Measurements from ENCODE around the gene DGUOK.
A peak's percentile ranks its signal among the peaks of the same experiment; 100 is the strongest.

Gene DGUOK

DNA sequence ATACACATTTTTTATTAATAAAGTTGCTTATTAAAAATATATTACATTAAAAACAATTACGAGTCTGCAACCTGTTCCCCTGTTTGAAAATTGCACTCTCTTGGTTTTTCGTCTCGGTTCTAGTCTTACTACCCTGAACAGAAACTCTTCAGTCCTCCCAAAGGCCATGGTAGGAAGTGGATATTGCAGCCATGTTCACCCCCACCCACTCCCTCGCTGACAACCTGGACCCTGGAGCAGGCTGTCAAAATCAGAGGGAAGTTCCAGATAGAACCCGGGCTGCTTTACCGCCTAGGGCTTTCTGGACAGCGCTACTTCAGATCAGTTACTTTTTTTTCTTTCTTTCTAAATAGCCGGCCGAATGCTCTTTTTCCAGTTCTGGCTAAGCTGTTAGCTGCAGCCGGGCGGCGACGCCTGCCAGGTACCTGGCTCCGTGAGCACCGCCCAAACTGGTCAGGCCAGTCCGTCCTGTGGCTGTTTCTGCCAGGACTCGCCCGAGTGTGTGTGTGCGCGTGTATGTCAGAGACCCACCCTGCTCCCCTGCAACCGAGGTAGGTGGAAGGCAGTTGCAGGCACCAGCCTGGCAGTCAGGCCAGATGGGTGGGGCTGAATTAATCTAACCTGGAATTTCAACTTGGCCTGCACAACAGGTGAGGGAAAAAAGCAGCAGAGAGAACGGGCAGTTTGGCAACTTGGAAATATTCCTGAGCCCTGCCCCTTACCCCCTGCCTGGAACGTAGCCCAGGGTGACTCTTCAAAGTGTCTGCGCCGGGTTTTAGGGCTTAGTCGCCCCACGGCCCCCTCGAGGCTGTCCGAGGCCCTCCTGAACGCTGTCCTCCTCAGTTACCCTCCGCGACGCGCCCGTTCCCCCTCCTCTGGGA is 56.9 kb downstream of the DGUOK start:
- DNase-seq: no peak

DNA sequence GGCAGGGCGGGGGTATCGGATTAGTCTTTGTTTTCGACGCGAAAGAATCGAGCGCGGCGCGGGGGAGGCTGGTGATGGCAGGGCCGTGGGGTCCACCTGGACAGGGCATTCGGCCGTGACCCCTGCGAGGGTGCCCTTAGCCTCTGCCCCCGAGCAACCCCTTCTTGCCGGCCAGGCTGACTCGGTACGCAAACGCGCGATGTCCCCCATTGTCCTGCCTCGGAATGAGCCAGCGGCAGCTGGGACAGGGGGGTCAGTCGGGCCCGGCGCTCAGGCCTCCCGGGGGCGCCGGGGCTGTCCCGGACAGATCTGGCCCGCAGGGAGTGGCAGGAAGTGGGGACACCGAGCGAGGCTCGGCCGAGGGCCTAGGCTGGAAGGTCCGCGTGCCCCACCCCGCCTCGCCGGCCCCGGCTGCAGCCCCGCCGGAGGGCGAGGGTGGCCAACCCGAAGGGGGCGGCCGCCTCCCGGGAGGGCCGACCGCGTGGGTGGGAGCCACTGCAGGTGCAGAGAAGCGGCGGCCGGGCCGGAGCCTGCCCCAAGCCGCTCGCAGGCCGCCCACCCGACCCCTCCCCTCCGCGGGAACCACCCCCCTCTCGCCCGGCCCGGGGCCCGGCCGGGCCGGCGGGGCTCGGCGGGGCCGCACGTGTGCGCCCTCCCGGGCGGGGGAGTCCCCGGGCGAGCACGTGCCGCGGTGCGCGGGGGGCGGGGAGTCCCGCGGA is 57.7 kb downstream of the DGUOK start, which contains the start of gene TET3:
Gene TET3 (plus strand): TSS at position 708 of the 719 bp plus-strand sequence. CDS start 1,494 bp downstream, outside the sequence.
- DNase-seq: peak in 1 of 2 donors; percentile 74

DNA sequence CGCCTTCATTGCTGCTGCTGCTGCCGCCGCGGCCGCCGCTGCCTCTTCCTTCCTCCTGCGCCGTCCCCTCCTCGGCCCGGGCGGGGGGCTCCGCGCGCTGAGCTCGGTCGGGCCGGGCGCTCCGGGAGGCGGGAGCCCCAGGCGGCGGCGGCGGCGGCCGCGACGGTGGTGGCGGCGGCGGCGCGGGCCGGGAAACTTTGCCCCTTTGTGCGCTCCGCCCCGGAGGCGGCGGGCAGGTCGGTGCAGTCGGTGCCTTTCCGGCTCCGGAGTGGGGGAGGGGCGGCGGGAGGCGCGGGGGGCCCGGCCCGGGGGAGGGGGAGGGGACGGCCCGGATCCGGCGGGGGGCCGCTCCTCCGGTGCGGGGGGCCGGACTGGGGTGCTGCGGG is 58.2 kb downstream of the DGUOK start:
- peak in 1 of 2 donors; percentile 79 for DNase-seq

DNA sequence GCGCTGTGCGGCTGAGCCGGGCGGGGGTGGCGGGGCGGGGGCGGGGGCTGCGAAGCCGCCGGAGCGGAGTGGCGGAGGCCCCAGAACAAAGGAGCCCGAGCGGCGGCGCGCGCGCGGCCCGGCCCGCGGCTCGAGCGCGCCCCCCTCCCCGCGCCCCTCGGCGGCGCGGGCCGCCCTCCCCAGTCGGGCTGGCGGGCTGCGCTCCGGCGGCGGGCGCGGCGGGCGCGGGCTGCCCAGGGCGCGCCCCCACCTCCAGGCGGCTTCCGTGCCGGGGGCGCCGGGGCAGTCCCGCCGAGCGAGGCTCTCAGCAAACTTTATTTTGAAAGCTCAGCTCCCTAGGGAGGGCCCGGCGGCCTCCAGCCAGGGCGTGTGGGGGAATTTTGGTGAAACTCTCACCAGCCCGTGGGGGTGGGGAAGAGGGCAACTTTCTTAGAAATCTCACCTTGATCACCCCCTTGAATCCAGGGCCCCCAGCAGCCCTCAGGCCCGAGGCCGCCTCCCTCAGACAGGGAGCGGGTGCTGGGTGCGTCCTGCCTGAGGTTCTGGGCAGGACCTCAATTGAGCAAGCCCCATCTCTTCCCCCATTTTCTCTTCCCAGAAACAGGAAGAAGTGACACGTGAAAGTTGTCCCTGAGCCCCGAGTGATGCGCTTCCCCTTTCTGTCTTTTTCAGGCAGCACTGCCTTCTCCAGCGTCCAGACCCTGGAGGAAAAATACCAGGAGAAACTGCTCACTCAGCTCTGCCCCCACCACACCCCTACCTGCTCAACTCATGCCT is 58.8 kb downstream of the DGUOK start:
- DNase-seq: peak; percentile 66 to 73

DNA sequence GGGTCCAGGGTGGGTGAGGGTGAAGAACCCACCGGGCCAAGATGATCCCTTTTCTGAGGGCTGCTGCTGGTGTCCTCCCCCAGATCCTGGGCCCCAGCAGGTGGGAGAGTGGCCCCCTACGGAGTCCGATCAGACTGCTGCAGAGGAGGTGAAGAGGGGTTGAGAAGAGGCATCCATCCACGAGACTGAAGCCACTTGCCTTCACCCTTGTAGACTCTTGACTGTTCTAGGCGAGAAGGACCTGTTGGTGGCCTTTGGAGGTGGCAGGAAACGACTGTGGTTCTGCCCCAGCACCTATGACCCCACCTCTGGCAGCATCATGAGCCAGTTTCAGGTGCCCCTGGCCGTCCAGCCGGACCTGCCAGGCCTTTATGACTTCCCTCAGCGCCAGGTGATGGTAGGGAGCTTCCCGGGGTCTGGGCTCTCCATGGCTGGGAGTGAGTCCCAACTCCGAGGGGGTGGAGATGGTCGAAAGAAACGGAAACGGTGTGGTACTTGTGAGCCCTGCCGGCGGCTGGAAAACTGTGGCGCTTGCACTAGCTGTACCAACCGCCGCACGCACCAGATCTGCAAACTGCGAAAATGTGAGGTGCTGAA is 59.5 kb downstream of the DGUOK start:
- DNase-seq: peak in 1 of 2 donors; percentile 34

DNA sequence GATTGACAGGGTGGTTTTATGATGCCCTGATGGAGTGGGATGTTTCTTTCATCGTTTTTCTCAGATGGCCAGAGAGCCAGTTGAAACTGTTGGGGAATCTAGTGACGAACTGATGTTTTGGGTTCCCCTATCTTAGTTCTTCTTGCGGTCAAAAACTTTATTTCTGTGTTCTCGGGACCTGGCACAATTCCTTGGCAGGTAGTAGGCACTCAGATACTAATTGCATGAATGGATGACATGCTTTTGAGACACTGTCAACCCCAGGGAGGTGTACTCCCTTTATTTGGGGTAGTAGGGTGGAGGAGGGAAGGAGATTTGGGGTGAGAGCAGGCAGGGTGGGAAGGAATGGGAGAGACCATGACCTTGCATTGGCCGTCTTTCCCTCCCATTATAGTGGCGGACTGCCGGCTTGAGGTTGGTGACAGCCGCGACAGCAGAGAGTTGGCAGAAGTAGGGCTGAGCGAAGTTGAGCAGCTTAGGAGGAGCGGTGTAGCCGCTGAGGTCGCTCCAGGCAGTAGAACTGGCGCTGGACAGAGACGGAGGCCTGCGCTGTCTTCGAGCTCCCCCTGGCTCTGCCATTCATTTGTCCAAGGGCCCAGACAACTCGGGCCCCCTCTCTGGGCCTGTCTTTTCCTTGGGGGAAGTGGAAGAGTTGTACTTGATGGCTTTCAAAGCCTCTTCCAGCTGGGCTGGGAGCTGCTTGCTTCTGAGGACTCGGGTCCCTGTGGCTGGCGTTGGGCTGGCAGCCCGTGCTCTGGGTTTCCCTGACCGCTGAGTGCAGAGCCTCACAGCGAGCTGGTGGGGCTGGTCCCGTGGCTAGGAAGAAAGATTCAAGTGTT is 60.6 kb downstream of the DGUOK start:
- peak; percentile 49 to 53 for DNase-seq

DNA sequence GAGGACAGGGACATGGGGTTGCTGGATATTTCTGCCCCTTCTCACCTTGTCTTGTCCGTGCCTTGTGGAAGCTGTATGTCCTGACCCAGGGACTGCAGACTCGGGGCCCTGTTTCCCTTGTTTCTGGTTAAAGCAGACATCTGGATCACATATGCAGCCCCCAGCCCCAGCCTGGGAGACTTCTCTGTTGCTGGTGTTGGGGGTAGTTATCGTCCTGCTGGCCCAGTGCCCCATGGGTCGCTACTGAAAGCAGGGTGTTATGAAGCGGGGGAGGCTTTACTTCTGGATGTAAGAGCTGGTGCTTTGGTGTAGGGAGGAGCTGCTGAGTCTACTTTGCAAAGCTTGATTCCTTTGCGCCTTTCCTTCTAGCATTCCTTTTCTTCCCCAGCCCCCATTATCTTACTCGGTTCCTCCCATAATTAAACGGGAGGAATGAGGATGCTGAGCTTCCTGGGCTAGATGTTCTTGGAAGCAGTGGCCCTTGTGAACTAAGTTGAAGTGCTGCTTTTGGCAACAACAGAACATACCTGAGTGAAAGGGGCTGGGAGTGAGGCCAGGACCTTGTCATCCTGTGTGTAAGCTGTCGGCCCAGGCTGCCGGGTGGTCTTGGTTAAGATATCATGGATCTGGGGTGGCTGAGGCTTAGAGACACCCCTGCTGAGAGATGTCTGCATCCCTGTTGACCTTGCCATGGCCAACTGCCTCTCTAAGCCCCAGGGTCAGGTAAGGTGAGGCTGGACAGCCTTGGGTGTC is 61.4 kb downstream of the DGUOK start:
- DNase-seq: no peak

DNA sequence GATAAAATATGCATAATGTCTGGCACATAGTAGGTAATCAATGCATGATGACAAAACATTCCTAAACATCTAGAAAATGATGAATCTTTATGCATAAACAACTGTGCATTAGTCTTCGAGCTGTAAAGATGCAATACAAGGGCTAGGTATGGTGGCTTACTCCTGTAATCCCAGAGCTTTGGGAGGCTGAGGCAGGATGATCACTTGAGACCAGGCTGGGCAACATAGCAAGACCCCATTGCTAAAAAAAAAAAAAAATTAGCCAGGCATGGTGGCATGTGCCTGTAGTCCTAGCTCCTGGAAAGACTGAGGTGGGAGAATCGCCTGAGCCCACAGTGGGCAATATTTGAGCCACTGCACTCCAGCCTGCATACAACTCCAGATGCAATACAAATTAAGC is 63.3 kb downstream of the DGUOK start:
- DNase-seq: no peak

DNA sequence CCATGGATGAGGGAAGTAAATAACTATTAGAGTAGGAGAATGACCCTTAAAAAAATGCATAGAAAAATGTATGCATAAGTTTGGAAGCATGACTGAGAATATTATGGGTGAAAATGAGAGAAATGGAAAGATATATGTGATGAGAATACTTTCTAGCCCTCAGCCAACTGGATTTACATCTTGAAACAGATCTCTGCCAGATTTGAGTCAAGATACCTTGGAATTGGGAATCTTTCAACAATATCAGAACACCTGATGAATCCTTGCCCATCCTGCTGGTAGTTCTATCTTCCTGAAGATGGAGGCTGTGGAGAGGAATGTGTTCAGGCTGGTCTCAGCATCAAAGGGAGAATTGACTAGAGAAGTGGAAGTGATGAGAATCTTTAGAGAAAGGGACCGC is 63.9 kb downstream of the DGUOK start:
- DNase-seq: no peak

DNA sequence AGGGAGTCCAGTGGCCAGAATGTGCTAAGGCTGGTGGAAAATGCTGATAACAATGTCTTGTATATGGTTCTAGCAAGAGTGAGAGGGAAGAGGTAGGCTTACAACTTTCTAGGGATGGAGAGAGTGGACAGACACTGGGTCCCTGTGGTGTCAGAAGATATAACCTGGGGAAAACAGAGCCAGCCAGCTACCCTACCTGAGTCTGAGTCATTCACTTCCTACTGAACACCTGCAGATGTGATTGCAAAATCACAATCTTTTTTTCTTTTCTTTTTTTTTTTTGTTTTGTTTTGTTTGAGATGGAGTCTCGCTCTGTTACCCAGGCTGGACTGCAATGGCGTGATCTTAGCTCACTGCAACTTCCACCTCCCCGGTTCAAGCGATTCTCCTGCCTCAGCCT is 65.4 kb downstream of the DGUOK start:
- DNase-seq: no peak

DNA sequence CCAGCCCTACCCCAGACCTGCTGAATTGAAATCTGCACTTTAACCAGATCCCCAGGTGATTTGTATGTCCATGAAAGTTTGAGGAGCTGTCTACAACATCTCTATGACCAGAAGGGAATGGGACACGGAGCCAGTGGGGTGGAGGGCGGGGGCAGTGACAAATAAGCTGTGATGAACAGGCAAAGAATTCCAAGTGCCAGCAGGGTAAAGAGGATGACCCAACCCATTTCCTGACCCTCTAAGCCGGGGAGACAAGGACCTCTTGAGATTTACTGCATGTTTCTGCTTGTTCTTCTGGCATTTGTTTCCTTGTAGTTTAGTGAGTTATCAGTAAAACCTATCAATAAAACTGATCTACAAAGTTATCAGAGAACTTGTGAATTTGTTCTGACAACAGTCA is 66.7 kb downstream of the DGUOK start:
- no peak for DNase-seq

DNA sequence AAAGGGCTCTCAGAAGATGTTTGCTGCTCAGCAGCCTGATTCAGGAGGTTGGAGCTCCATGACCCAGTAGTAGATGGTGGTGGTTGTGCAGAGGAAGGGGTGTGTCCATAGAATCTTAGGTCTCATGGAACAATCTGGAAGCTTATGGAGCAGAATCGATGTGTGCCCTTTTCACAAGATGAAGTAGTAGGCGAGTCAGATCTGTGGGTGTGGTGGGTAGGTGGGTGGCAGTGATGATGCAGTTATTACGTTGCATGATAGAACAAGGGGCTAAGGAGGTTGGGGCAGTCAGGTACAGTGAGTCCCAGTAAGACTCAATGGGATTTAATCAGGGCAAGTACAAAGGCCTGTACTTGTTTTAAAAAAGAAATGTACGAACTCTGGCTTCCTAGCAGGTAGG is 67.1 kb downstream of the DGUOK start:
- no peak for DNase-seq

DNA sequence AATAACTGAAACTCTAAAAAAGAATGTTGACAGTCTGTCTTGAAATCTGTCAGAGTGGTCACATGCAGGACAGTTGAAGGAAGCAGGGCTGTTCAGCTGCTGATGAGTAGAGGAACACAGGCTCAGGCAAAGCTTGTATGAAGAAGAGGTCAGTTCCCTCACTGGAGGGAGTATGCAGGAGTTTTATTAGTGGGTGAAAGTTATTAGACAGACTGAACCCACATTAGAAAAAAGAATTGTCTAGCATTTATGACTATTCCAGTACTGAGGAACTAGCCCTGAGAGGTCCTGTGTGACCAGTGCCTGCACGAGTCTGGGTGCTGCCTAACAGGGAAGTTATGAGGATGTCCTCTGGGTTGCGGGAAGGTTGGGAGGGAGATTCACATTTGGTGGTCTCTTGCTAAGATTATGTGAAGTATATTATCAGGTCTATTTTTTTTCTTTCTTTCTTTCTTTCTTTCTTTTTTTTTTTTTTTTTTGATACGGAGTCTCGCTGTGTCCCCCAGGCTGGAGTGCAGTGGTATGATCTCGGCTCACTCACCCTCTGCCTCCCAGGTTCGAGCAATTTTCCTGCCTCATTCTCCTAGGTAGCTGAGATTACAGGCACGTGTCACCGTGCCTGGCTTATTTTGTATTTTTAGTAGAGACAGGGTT is 67.6 kb downstream of the DGUOK start:
- DNase-seq: no peak

DNA sequence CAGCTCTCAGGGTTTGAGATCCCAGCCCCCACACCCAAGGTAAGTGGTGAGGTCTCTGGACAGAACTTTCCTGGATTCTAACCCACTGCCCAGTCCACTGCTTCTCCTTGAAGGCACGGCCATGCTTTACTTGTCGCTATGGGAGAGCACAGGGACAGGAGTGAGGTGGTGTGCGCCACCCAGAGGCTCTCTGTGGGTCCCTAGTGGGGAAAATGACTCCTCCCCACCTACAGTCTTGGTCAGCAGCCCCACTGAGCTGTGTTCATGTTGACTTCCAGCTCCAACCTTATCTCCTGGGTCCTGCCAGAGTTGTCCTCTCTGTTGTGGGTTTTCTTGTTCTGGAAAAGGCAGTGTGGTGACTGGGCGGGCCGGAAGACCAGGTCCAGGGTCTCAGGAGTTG is 69.1 kb downstream of the DGUOK start:
- DNase-seq: no peak

DNA sequence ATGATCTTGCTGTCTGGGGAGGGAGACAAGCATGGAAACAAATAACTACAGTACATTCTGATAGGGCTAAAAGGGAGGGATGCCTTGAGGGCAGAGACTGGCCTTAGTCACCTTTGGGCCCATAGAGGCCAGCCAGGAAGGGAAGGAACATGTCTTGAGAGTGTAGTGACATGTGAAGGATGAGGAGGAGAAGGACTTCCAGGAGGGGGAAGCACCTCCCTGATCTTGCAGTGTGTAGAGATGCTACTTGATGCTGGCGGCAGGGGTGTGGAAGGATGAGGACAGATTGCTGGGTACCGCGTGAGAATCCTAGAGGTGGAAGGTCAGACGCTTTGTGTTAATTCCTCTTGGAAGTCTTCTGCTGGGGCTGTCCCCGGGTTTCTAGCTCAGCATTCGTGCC is 71.1 kb downstream of the DGUOK start:
- no peak for DNase-seq

DNA sequence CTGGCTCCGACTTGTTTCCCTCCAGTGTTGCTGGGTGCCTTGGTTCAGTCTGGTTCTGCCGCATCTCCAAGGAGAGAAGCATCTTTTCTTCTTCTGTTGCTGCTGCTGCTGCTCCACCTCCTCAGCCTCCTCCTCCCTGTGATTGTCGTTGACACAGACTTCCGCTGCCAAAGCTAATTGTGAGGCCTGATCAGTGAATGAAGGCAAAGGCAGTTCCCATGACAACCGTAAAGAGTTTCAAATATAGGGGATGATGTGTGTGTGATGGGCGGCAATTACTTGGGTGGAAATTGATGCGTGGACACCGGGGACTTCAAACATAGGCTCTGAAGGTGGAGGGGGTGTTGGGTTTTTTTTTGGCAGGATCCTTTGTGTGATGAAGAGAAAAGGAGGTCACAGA is 71.8 kb downstream of the DGUOK start:
- peak; percentile 23 to 64 for DNase-seq

DNA sequence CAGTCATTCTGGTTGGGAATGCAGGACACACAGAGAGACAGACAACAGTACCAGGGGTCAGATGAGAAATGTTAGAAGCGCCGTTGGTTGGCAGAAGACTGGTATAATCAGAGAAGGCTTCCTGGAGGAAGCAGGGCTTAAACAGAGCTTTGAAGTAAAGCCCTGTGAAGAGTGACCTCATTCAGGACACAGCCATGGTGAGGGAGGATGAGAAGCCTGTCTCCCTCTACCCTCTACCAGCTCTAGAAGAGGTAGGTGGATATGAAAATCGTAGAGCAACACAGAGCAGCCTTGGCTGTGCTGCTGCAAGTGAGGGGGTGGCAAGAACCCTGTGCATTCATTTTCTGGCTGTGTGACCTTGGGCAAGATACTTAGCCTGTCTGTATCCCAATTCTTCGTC is 72.3 kb downstream of the DGUOK start:
- no peak for DNase-seq

DNA sequence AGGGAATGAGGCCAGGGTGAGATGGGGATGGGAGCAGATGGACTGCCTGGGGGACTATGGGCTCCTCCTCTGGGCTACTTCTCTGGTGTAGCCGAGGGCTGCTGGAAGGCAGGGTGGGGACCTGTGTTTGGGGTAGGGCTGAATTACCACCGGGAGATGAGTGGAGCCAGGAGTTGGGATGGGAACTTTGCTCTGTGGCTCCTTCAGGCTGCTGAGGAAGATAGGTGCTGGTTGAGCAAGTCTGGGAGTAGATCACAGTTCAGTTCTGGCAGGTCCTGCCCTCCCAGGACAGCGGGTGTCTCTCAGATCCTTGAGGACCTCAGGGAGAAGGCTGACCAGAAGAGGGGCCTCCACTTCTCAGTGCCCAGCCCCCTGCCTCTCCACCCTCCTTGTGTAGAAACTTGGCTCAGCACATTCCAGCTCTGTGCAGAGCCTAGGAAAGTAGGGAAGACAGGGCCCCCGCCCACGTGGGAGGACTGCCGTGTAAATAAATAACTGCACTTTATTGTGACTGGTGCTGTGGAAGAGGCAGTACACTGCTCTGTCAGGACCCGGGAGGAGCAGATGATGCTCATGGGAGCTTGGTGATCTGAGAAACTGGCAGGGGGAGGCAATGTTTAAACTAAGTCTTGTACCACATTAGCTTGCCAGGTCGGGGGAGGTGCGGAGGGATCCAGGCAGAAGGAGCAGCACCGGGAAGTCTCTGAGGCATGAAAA is 73.4 kb downstream of the DGUOK start:
- DNase-seq: no peak

DNA sequence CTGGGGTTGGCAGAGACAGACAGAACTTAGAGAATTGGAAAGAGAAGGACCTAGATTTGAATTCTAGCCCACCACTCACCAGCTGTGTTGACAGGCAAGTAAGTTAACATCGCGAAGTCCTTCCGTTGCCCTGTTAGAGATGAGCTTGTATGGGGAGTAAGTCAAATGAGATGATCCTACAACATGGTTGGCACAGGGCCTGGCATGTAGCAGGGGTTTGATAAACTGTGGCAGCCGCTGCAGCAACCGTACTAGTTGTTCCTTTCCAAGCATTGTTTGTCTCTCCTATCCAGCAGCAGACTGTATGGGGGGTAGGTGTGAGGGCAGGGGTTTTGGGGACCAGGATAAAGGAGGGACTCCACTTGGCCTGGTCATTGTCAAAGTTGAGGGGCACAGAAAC is 74.0 kb downstream of the DGUOK start:
- DNase-seq: no peak

DNA sequence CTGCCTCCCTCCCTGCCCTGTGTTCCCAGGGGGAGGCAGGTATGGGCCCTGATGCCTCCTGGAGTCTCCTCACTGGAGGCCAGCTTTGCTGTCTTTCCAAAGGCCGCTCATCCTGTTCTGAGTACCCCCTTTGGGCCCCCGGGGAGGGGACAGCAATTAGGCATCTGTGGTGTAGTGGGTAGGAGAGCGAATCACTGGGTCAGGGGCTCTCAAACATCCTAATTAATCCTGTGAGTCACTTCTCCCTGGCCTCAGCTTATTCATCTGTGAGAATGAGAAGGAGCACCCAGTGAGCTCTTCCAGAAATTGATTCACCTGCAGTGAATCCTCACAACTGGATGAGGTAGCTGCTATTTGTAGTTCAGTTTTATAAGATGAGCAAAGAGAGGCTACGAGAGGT is 74.4 kb downstream of the DGUOK start:
- DNase-seq: no peak

Data from CD4-positive, alpha-beta T cell treated with Interferon alpha-2 for 1 hour (primary cell).